HG03103 (cell line): ENCODE results near the gene PAPPA2.
"Not testable (repeated sequence)": the region's sequence is repeated elsewhere in the genome, so short reads cannot be mapped to it uniquely, and the experiment has no call there.

Source experiments
- ATAC-seq: cut with Tn5 transposase; IDR thresholded peaks from one replicate; pipeline ENCODE4 v1.9.1; 2021; ENCODE audit warnings: low read depth; ENCODE audit not compliant: unreplicated experiment

The PAPPA2 gene

DNA sequence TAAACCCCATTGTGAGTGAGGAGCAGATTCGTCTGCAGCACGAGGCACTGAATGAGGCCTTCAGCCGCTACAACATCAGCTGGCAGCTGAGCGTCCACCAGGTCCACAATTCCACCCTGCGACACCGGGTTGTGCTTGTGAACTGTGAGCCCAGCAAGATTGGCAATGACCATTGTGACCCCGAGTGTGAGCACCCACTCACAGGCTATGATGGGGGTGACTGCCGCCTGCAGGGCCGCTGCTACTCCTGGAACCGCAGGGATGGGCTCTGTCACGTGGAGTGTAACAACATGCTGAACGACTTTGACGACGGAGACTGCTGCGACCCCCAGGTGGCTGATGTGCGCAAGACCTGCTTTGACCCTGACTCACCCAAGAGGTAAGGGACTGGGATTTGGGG, 132.2 kb downstream of the PAPPA2 start:
- ATAC-seq: no peak

DNA sequence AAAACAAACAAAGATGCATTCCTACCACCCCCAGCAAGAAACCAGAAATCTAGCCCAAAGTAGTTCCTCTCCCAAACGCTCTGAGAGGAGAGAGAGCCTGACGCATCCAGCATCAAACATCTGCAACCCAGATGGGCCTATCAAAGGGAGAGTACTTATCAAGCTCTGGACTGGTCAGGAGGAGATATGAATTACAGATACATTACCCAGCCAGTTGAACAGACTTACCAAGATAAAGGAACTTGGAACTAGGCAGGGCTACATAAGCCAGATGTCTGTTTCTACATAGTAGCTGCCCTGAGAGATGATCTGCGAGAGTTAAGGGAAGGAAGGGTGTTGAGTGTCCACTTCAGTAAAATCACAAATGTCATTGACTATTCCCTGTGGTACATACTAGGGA, 138.4 kb downstream of the PAPPA2 start:
- ATAC-seq: no peak

DNA sequence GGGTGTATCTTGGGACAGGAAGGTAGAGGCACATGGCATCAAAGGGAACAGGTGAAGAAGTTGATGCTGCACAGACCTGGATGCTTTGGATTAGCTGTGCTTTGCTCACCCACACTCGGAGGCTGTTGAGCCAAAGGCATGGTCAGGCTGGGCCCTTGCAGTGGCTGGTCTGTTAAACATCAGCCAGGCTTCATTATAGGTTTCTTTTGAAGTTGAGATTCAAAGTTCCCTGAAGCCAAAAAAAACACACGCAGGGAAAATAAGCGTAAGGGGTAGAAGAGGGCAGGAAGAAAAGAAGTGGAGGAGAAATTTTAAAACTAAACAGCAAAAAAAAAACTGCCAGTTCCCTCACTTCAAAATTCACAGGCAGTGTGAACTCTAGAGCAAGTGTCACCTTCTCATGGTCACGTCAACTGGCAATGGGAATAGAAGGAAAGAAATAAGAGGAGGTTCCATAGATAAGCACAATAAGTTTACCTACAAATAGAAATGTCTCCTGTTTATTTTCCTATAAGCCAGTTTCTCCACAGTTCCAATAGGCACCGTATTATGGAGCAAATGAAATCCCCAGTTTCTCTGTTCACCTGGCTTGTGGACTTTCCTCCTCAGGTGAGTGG, 139.5 kb downstream of the PAPPA2 start:
- no peak for ATAC-seq

GRCh38 chr1:176603696-176604095, 140.7 kb downstream of the PAPPA2 start:
- no peak for ATAC-seq

- ATAC-seq: no peak
These were observed 141.5 kb downstream of the PAPPA2 start for GRCh38 chr1:176604461-176604860.

- ATAC-seq: no peak
These were observed 142.2 kb downstream of the PAPPA2 start for GRCh38 chr1:176605176-176605575.

DNA sequence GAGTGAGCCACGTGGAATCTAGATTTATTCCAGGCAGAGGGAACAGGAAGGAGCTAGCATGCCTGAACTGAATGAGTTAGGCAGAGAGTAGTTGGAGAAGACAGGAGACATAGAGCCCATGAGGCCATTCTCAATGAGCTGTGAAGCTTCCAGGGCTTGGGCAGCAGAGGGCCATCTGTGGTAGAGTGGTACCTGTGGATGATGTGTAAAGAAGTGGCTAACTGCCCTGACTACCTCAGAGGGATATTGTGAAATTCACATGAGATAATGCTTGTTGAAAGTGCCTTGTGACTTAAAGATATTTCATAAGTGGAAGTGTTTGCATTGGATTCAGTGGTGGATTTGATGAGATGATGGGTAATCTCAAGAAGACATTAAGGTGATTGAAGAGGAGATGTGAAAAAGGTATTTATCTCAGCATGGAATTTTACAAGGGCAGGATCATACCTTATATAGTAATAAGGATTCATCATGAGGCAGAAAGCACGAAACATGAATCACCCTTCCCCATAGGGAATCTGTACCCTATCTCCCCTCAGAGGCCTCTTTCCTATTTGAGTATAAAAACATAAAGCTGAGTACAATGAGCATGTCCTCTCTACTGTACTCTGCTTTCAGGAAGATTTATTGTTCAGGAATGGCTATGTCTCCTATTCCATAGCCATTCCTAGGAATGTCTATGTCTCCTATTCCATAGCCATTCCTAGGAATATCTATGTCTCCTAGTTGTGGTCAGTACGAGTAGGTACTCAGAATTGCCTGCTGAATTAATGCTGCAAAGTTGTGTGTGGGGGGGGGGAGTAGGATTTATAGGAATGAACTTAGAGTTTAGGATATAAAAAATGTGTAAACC, 146.8 kb downstream of the PAPPA2 start:
- no peak for ATAC-seq

DNA sequence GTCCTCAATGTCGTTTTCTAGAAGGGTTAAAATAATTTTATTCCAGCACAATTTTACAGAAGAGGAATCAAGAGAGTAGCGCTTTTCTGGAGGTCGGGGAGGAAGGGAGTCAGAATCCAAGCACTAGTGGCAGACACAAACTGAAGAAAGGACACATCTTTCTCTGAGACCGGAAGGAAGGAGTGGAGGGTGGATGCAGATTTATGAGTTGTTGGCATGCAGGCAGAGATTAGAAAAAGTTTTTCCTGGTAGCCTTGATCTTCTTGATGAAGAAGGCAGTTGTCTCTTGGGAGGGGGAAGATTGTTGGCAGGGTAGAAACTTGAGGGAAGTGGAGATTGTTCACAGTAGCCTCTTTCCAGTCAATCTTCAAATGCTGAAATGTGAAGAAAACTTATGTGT, 149.8 kb downstream of the PAPPA2 start:
- no peak for ATAC-seq

GRCh38 chr1:176617881-176618280, 154.9 kb downstream of the PAPPA2 start:
- no peak for ATAC-seq

DNA sequence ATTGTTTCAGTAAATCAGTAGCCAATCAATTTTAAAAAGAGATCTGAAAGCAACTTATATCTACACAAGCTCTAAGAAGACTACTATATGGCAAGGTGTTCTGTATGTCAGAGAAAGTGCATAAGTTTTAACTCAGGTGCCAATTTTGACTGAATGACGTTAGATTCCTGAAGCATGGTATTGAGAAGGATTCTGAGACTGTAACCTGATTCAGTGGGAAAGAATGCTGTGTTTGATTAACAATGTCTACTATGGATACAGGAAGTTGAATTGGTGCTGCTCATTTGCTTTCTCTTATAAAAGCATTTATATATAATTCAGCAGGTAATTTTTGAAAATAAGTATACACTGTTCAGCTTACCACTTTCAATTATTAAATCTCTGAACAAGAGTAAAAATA, 156.3 kb downstream of the PAPPA2 start:
- no peak for ATAC-seq

GRCh38 chr1:176625365-176625764, 162.4 kb downstream of the PAPPA2 start:
- ATAC-seq: no peak

DNA sequence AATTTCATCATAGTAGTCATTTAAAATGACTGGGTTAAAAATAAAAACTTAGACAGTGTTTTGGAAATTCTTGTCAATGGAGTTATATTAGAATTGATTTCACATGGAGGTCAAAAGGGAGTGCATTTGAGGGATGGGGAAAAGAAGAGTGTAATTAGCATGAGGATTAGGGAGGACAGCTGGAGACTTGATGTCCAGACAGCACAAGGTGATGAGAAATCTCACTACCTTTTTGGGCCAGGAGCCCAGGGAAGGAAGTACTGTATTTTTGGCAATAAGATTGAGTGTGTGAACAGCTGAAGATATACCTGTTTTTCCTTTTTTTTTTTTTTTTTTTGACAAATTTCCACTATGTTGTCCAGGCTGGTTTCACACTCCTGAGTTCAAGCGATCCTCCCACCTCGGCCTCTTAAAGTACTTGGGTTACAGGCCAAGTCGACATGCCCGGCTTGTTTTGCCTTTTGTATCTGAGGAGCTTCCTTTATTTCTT, 163.6 kb downstream of the PAPPA2 start:
- ATAC-seq: no peak

DNA sequence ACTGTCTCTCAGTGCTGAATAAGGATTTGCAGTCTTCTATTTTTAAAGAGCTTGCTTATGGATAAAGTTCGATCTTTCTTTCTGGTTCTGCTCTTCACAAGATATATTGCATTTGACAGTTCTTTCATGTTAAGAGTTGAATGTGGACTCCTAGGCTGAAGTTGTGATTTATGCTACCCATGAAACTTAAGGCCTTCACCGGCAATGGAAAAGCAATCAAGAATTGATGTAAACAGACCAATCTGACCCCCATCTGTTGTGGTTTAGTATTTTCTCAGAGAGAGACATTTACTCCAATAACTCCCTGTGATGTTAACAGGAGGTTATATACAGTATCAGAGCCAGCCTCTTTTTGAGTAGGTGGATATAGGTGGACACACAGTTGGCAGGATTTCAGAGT, 165.8 kb downstream of the PAPPA2 start:
- ATAC-seq: no peak

DNA sequence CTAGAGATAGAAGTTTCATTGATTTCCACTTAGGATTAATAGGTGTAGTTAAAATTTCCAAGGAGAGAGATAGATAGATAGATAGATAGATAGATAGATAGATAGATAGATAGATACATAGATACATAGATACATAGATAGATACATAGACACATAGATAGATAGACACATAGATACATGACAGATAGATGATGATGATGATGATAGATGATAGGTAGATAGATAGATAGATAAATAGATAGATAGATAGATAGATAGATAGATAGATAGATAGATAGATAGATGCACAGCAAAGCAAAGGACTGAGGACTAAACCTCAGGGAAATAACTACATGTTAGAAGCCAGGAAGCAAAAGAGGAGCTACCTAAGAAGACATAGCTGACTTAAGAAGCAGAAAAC, 171.8 kb downstream of the PAPPA2 start:
- not testable (repeated sequence) for ATAC-seq

- ATAC-seq: no peak
These were observed 175.9 kb downstream of the PAPPA2 start for GRCh38 chr1:176638713-176639526.

DNA sequence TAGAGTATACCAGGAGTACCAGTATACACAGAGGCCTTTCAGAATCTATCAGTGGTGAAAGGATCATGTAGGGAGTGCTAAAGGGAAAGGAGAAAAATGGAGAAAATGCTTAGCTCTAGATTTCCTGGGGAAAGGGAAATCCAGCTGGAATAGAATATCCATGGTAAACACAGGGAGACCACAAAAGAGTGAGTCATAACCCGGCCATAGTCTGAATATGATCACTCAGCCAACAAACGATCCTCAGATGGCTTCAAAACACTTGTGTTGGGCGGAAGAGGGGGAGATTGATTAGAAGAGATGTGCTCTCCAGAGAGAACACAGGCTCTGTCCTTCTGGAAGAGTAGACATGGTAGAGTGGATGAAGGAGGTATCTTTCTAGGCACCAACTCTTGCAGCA, 180.6 kb downstream of the PAPPA2 start:
- no peak for ATAC-seq

- no peak for ATAC-seq
These were observed 185.6 kb downstream of the PAPPA2 start for GRCh38 chr1:176648556-176648955.

GRCh38 chr1:176656257-176656995, 193.5 kb downstream of the PAPPA2 start:
- ATAC-seq: no peak

DNA sequence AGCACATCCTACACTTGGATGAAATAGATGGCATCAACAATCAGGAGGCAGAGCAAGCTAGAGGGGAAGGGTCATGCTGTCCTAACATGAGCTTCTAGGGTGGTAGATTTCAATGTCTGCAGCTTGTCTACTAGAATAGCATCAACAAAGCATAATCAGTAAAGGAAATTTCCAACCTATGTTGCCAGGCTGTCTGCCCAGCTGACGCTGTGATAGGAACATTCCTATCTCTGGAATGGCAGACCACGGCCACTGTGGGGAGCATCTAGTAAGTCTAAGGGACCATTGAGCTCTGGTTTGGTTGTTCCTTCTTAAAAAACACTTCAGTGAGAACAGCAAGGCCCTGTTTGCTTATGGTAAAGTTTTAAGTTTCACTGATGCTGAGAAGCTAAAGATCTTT, 206.8 kb downstream of the PAPPA2 start:
- ATAC-seq: no peak

GRCh38 chr1:176670853-176671252, 207.9 kb downstream of the PAPPA2 start:
- ATAC-seq: no peak
